ENCODE results near the gene AGPS. TPM values are rescaled to one million over a fixed set of nuclear protein-coding genes. Genes with fewer than 3 reads are reported as not detected.
A peak's percentile ranks its signal among the peaks of the same experiment; 100 is the strongest.

AGPS gene
- total RNA-seq, 1 donor from 2014 or later = 44.8 TPM

GRCh38 chr2:177398290-177398683, 5.7 kb downstream of the AGPS start:
- intact Hi-C loops (cut with DNase I) = no loop called here
- H3K27me3 ChIP-seq = no peaks in the 10 kb centered on the region
- H3K27ac ChIP-seq = peak overlapping the region; percentile 63
- no peaks in the 10 kb centered on the region for H3K36me3 ChIP-seq
- TF ChIP-seq CTCF (IDR thresholded peaks at IDR 0.05) = no peak
- peaks cover 32% of the 10 kb centered on the region for H3K4me1 ChIP-seq
- H3K4me3 ChIP-seq = no peak overlapping the region
- ATAC-seq (peak; percentile 43), DNase-seq (no peak)
- no peaks in the 10 kb centered on the region for H3K9me3 ChIP-seq

- Histone ChIP-seq H3K27ac (no peak overlapping the region), H3K9me3 (no peaks in the 10 kb centered on the region), H3K36me3 (no peaks in the 10 kb centered on the region), H3K4me3 (no peak overlapping the region), H3K27me3 (no peaks in the 10 kb centered on the region), H3K4me1 (peaks cover 28% of the 10 kb centered on the region)
- TF ChIP-seq CTCF (IDR thresholded peaks at IDR 0.05) = no peak
- intact Hi-C loops (cut with DNase I) = no loop called here
- ATAC-seq (no peak), DNase-seq (no peak)
These were observed 6.2 kb downstream of the AGPS start for GRCh38 chr2:177398791-177399190.

- ATAC-seq = no peak
- DNase-seq = no peak
- intact Hi-C loops (cut with DNase I) = no loop called here
- no peaks in the 10 kb centered on the region for H3K27me3 ChIP-seq
- H3K27ac ChIP-seq = no peak overlapping the region
- H3K4me1 ChIP-seq = peaks cover 29% of the 10 kb centered on the region
- H3K4me3 ChIP-seq = no peak overlapping the region
- no peaks in the 10 kb centered on the region for H3K9me3 ChIP-seq
- TF ChIP-seq CTCF (IDR thresholded peaks at IDR 0.05) = no peak
- H3K36me3 ChIP-seq = no peaks in the 10 kb centered on the region
These were observed 6.8 kb downstream of the AGPS start for GRCh38 chr2:177399376-177399775.

- no peak for ATAC-seq
- H3K4me1 ChIP-seq = peaks cover 30% of the 10 kb centered on the region
- intact Hi-C loops (cut with DNase I) = no loop called here
These were observed 7.9 kb downstream of the AGPS start for GRCh38 chr2:177400337-177400923.

GRCh38 chr2:177402096-177402495, 9.5 kb downstream of the AGPS start:
- Histone ChIP-seq H3K9me3 (no peaks in the 10 kb centered on the region), H3K27ac (no peak overlapping the region), H3K4me1 (peaks cover 30% of the 10 kb centered on the region), H3K27me3 (no peaks in the 10 kb centered on the region), H3K4me3 (no peak overlapping the region), H3K36me3 (no peaks in the 10 kb centered on the region)
- intact Hi-C loops (cut with DNase I) = no loop called here
- DNase-seq = no peak
- ATAC-seq = no peak
- TF ChIP-seq CTCF (IDR thresholded peaks at IDR 0.05) = no peak

More at GRCh38 chr2:177400337-177400923, 7.9 kb downstream of the AGPS start:
- no peaks in the 10 kb centered on the region for H3K36me3 ChIP-seq
- H3K27ac ChIP-seq = no peak overlapping the region
- DNase-seq = no peak
- no peaks in the 10 kb centered on the region for H3K27me3 ChIP-seq
- H3K9me3 ChIP-seq = no peaks in the 10 kb centered on the region
- H3K4me3 ChIP-seq = no peak overlapping the region
- TF ChIP-seq CTCF (IDR thresholded peaks at IDR 0.05) = no peak

- no peak for TF ChIP-seq CTCF (IDR thresholded peaks at IDR 0.05)
- Histone ChIP-seq H3K36me3 (no peaks in the 10 kb centered on the region), H3K27ac (no peak overlapping the region), H3K4me1 (peaks cover 16% of the 10 kb centered on the region), H3K27me3 (no peaks in the 10 kb centered on the region), H3K4me3 (no peak overlapping the region), H3K9me3 (no peaks in the 10 kb centered on the region)
- no peak for DNase-seq
- intact Hi-C loops (cut with DNase I) = no loop called here
- no peak for ATAC-seq
These were observed 11.3 kb downstream of the AGPS start for GRCh38 chr2:177403838-177404237.

All from upper lobe of right lung (tissue), 1 donor.